HepG2 (cell line): ENCODE results near the gene KDM8. TPM values are rescaled to one million over a fixed set of nuclear protein-coding genes. Genes with fewer than 3 reads are reported as not detected.
A peak's percentile ranks its signal among the peaks of the same experiment; 100 is the strongest.

Source experiments
- ATAC-seq: fragments of 200-7000 bp; cut with Tn5 transposase; 3 replicates; pipeline ENCODE4 v1.9.1; 2020; ENCODE audit warnings: mild to moderate bottlenecking, moderate library complexity
- BruUV-seq: library from RNA; stranded (reverse); fragments of 400-500 nt; replicated peaks from 2 replicates; lab custom pipeline; 2021; lab: Mats Ljungman, UMichigan
- CTCF ChIA-PET: fragments of 300-600 bp; formaldehyde crosslinking; extraction: SDS; loops from one replicate; lab custom pipeline; 2021; ENCODE audit warnings: low total read pairs, inconsistent platforms, low intra/inter-chr PET ratio; lab: Yijun Ruan, JAX
- POLR2A ChIA-PET: fragments of 350-600 bp; sonication (Branson Sonifier 250); formaldehyde crosslinking; loops from one replicate; lab custom pipeline; 2020; ENCODE audit warnings: antibody characterized with exemption, inconsistent platforms; lab: Yijun Ruan, JAX
- DNase-seq: peaks from one replicate; pipeline ENCODE4 v3.0.0-alpha.2; 2015; ENCODE audit warnings: low spot score
- FAIRE-seq: peaks from 3 replicates; lab custom pipeline; 2011; peaks lifted over from hg19 to GRCh38; lab: Jason Lieb, UNC
- H2AFZ ChIP-seq: one replicate; pipeline ENCODE4 v1.6.1; 2011; ENCODE audit warnings: low read length, inconsistent platforms
- H3K27ac ChIP-seq: fragments of 300-600 bp; 3 replicates; pipeline ENCODE4 v1.8.0; 2011; ENCODE audit warnings: mixed run types, mild to moderate bottlenecking, mixed read lengths, low read length, inconsistent platforms; ENCODE audit not compliant: insufficient read depth; ENCODE audit errors: extremely low read length
- H3K27me3 ChIP-seq, 2 experiments: fragments of 200-600 bp in 1 of 2; 2 replicates in 1 of 2; 3 replicates in 1 of 2; pipeline versions ENCODE4 v1.6.0 to v1.8.0; 2011; ENCODE audit warnings: low read length in 2 of 2, mild to moderate bottlenecking in 2 of 2, moderate library complexity in 2 of 2, inconsistent platforms in 1 of 2; ENCODE audit not compliant: insufficient read depth in 2 of 2, control insufficient read depth in 1 of 2
- H3K36me3 ChIP-seq, 2 experiments: fragments of 200-600 bp in 1 of 2; replicated peaks in 1 of 2; 2 replicates in 1 of 2; 3 replicates in 1 of 2; pipeline versions ENCODE4 v1.5.1 to v1.8.0; 2011; ENCODE audit warnings: low read length in 2 of 2, inconsistent platforms in 1 of 2; ENCODE audit not compliant: insufficient read depth in 2 of 2, control insufficient read depth in 1 of 2
- H3K4me1 ChIP-seq: 2 replicates; pipeline ENCODE4 v1.5.1; 2012; ENCODE audit warnings: low read length, inconsistent platforms; ENCODE audit not compliant: insufficient read depth
- H3K4me2 ChIP-seq: 2 replicates; pipeline ENCODE4 v1.6.0; 2011; ENCODE audit warnings: low read depth, low read length, inconsistent platforms
- H3K4me3 ChIP-seq, 3 experiments: fragments of 200-600 bp in 1 of 3; sonication (generic), shearing (Covaris generic) in 1 of 3; replicated peaks in 1 of 3; 2 replicates each; pipeline ENCODE4 v1.5.1; 2011 to 2016; ENCODE audit warnings: low read length in 3 of 3, inconsistent platforms in 2 of 3, low read depth in 2 of 3, mild to moderate bottlenecking in 2 of 3, control low read depth in 1 of 3, mixed read lengths in 1 of 3; ENCODE audit not compliant: insufficient read depth in 1 of 3
- H3K79me2 ChIP-seq: one replicate; pipeline ENCODE4 v1.6.1; 2011; ENCODE audit warnings: low read length, inconsistent platforms; ENCODE audit not compliant: insufficient read depth
- H3K9ac ChIP-seq: 2 replicates; pipeline ENCODE4 v1.6.0; 2011; ENCODE audit warnings: mild to moderate bottlenecking, low read depth, low read length, inconsistent platforms; ENCODE audit not compliant: insufficient read depth
- H3K9me3 ChIP-seq: 2 replicates; pipeline ENCODE4 v1.5.1; 2012; ENCODE audit warnings: mild to moderate bottlenecking, low read length
- H4K20me1 ChIP-seq: 2 replicates; pipeline ENCODE4 v1.6.0; 2011; ENCODE audit warnings: inconsistent platforms, mild to moderate bottlenecking, low read length, moderate library complexity; ENCODE audit not compliant: insufficient read depth
- CTCF ChIP-seq: sonication (generic); formaldehyde crosslinking; IDR thresholded peaks from 2 replicates; pipeline ENCODE4 v1.5.0; 2020; ENCODE audit warnings: mild to moderate bottlenecking, missing genetic modification reagents, moderate library complexity
- FOXA3 ChIP-seq: IDR thresholded peaks from 2 replicates; pipeline ENCODE4 v1.6.1; 2016; ENCODE audit warnings: missing genetic modification reagents, missing compliant biosample characterization
- GFI1 ChIP-seq: sonication (generic); formaldehyde crosslinking; IDR thresholded peaks from 2 replicates; pipeline ENCODE4 v1.5.0; 2020; ENCODE audit warnings: missing genetic modification reagents, mild to moderate bottlenecking, borderline replicate concordance
- HNRNPK ChIP-seq: fragments of 200-400 bp; formaldehyde crosslinking; IDR thresholded peaks from 2 replicates; pipeline ENCODE4 v1.6.1; 2018; ENCODE audit warnings: low read length, low read depth, moderate library complexity, mild to moderate bottlenecking; ENCODE audit not compliant: poor library complexity, severe bottlenecking
- KMT2A ChIP-seq: sonication (generic); formaldehyde crosslinking; IDR thresholded peaks from 2 replicates; pipeline ENCODE4 v1.4.0; 2020; ENCODE audit warnings: missing genetic modification reagents
- SALL2 ChIP-seq: sonication (generic); formaldehyde crosslinking; IDR thresholded peaks from 2 replicates; pipeline ENCODE4 v1.8.1; 2023; ENCODE audit warnings: mild to moderate bottlenecking, missing genetic modification reagents, inconsistent platforms
- XRCC5 ChIP-seq: fragments of 200-400 bp; formaldehyde crosslinking; optimal IDR thresholded peaks from 2 replicates; pipeline ENCODE3; 2017; ENCODE audit warnings: mild to moderate bottlenecking, low read length
- ZIK1 ChIP-seq: sonication (generic); formaldehyde crosslinking; IDR thresholded peaks from 2 replicates; pipeline ENCODE4 v1.5.0; 2020; ENCODE audit warnings: mild to moderate bottlenecking, low read depth, missing genetic modification reagents, borderline replicate concordance
- ZMYM3 ChIP-seq: sonication (generic); formaldehyde crosslinking; IDR thresholded peaks from 2 replicates; pipeline ENCODE4 v1.5.1; 2020; ENCODE audit warnings: mild to moderate bottlenecking, missing genetic modification reagents
- ZNF264 ChIP-seq: sonication (generic); formaldehyde crosslinking; IDR thresholded peaks from 2 replicates; pipeline ENCODE4 v1.4.0; 2020; ENCODE audit warnings: missing genetic modification reagents
- ZNF556 ChIP-seq: sonication (generic); formaldehyde crosslinking; IDR thresholded peaks from 2 replicates; pipeline ENCODE4 v1.4.0; 2020; ENCODE audit warnings: mild to moderate bottlenecking, missing genetic modification reagents, borderline replicate concordance
- ZNF558 ChIP-seq: sonication (generic); formaldehyde crosslinking; IDR thresholded peaks from 2 replicates; pipeline ENCODE4 v1.9.0; 2022; ENCODE audit warnings: mild to moderate bottlenecking, missing genetic modification reagents, borderline replicate concordance
- ZNF616 ChIP-seq: sonication (generic); formaldehyde crosslinking; IDR thresholded peaks from 2 replicates; pipeline ENCODE4 v1.5.0; 2020; ENCODE audit warnings: low read depth, mild to moderate bottlenecking, missing genetic modification reagents
- WGBS: methylation state at CpG from one replicate; pipeline ENCODE4 v1.1.6; 2017; ENCODE audit warnings: low lambda C conversion rate; 5-methylcytosine and 5-hydroxymethylcytosine counted together
- in situ Hi-C: cut with HindIII; loops from 2 replicates; pipeline ENCODE4 v1.10.0; 2017; ENCODE audit warnings: low pct_unique_long_range_greater_than_20kb; ENCODE audit not compliant: extremely low pct_ligation_motif_present
- intact Hi-C: fragments of 100-400 bp; cut with micrococcal nuclease; formaldehyde crosslinking; loops from one replicate; pipeline ENCODE4 v1.10.0; 2022; ENCODE audit not compliant: unreplicated experiment
- polyA plus RNA-seq, 8 experiments: library from polyadenylated mRNA; depleted of rRNA in 3 of 8; stranded (reverse) in 7 of 8; unstranded in 1 of 8; fragments of >200 nt; fragmentation: Illumina TruSeq in 4 of 8; extraction: Trizol in 4 of 8; gene quantifications; 2 replicates each; pipeline versions ENCODE4 v1.2.1 to v1.2.3, GENCODE V29; 2011 to 2016; ENCODE audit warnings: low read depth in 4 of 8, missing spikeins in 1 of 8, mixed read lengths in 1 of 8; ENCODE audit not compliant: insufficient read depth in 1 of 8
- total RNA-seq, 5 experiments: library from RNA; depleted of rRNA; stranded (reverse); fragments of >200 nt; fragmentation: Illumina TruSeq; extraction: Trizol; gene quantifications; 2 replicates each; pipeline ENCODE4 v1.2.3, GENCODE V29; 2016; ENCODE audit warnings: low read depth in 1 of 5
- TF ChIP-seq, protein P1 (sequence below): sonication (generic); formaldehyde crosslinking; conservative IDR thresholded peaks from 2 replicates; pipeline ENCODE4 v1.4.0; 2020; ENCODE audit warnings: missing genetic modification reagents
- TF ChIP-seq, protein P2 (sequence below): sonication (generic); formaldehyde crosslinking; IDR thresholded peaks from 2 replicates; pipeline ENCODE4 v1.5.0; 2020; ENCODE audit warnings: mild to moderate bottlenecking, missing genetic modification reagents
- TF ChIP-seq, protein P3 (sequence below): sonication (generic); formaldehyde crosslinking; IDR thresholded peaks from 2 replicates; pipeline ENCODE4 v1.8.0; 2022; ENCODE audit warnings: missing genetic modification reagents, low read depth, mild to moderate bottlenecking, borderline replicate concordance
- TF ChIP-seq, protein P4 (sequence below): fragments of 450-650 bp; IDR thresholded peaks from 2 replicates; pipeline ENCODE4 v1.6.1; 2016

Gene KDM8
- total and polyA plus RNA-seq, 2 of the 13 experiments (the other 11 are each of a cell fraction or from before 2014, with no cell fraction given) = 3.3 to 8.6 TPM

- Histone ChIP-seq H3K4me2 (no peak overlapping the region), H3K9me3 (no peaks in the 10 kb centered on the region), H4K20me1 (no peaks in the 10 kb centered on the region), H3K9ac (no peak overlapping the region), H3K27me3 (peaks cover 0 to 11% of the 10 kb centered on the region in 2 experiments; a peak in 2 of 5 replicates), H3K36me3 (no peaks in the 10 kb centered on the region), H3K27ac (no peak overlapping the region), H2AFZ (no peak overlapping the region), H3K4me3 (no peak overlapping the region), H3K4me1 (no peaks in the 10 kb centered on the region), H3K79me2 (no peaks in the 10 kb centered on the region)
- DNase-seq = peak; percentile 53
- in situ Hi-C loops = loop anchor here (10.0 kb wide), 1 partner anchor 285 kb away; no protein-coding TSS in a partner anchor
- intact Hi-C loops = no loop called here
- no TSS peak for BruUV-seq
- CTCF ChIA-PET = no interaction called here
- POLR2A ChIA-PET = interaction anchor here (1.3 kb wide), 1 partner anchor 34 kb away, joined by 6 read pairs; the partner anchor contains the start of gene KDM8
- FAIRE-seq = peak; percentile 74
- WGBS = 20% methylated on average over 6 of the region's 6 CpGs
- ATAC-seq = peak; percentile 93
- no peak for TF ChIP-seq ZNF264
- TF ChIP-seq, protein P1, sequence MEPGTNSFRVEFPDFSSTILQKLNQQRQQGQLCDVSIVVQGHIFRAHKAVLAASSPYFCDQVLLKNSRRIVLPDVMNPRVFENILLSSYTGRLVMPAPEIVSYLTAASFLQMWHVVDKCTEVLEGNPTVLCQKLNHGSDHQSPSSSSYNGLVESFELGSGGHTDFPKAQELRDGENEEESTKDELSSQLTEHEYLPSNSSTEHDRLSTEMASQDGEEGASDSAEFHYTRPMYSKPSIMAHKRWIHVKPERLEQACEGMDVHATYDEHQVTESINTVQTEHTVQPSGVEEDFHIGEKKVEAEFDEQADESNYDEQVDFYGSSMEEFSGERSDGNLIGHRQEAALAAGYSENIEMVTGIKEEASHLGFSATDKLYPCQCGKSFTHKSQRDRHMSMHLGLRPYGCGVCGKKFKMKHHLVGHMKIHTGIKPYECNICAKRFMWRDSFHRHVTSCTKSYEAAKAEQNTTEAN (CRISPR knock-in tag) = no peak
- 0 out of 2 replicates have a peak, but pooled peaks have one; percentile 32 for TF ChIP-seq ZMYM3 (CRISPR knock-in tag)
- no peak for TF ChIP-seq SALL2 (CRISPR knock-in tag)
- TF ChIP-seq GFI1 (CRISPR knock-in tag) = no peak
- no peak for TF ChIP-seq ZNF616 (CRISPR knock-in tag)
- no peak for TF ChIP-seq ZIK1 (CRISPR knock-in tag)
- TF ChIP-seq, protein P2, sequence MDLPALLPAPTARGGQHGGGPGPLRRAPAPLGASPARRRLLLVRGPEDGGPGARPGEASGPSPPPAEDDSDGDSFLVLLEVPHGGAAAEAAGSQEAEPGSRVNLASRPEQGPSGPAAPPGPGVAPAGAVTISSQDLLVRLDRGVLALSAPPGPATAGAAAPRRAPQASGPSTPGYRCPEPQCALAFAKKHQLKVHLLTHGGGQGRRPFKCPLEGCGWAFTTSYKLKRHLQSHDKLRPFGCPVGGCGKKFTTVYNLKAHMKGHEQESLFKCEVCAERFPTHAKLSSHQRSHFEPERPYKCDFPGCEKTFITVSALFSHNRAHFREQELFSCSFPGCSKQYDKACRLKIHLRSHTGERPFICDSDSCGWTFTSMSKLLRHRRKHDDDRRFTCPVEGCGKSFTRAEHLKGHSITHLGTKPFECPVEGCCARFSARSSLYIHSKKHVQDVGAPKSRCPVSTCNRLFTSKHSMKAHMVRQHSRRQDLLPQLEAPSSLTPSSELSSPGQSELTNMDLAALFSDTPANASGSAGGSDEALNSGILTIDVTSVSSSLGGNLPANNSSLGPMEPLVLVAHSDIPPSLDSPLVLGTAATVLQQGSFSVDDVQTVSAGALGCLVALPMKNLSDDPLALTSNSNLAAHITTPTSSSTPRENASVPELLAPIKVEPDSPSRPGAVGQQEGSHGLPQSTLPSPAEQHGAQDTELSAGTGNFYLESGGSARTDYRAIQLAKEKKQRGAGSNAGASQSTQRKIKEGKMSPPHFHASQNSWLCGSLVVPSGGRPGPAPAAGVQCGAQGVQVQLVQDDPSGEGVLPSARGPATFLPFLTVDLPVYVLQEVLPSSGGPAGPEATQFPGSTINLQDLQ (CRISPR knock-in tag) = no peak
- TF ChIP-seq XRCC5 = peak; percentile 51
- TF ChIP-seq CTCF (CRISPR knock-in tag) = peak; percentile 64
- no peak for TF ChIP-seq ZNF556
- TF ChIP-seq FOXA3 (CRISPR knock-in tag) = peak; percentile 46
- TF ChIP-seq KMT2A (CRISPR knock-in tag) = no peak
- TF ChIP-seq HNRNPK = peak; percentile 92
- no peak for TF ChIP-seq ZNF558 (CRISPR knock-in tag)
- TF ChIP-seq, protein P3, sequence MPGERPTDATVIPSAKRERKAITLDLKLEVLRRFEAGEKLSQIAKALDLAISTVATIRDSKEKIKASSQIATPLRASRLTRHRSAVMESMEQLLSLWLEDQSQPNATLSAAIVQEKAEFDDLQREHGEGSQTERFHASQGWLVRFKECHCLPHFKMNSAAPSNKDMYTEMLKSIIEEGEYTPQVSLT (CRISPR knock-in tag) = no peak
- TF ChIP-seq, protein P4, sequence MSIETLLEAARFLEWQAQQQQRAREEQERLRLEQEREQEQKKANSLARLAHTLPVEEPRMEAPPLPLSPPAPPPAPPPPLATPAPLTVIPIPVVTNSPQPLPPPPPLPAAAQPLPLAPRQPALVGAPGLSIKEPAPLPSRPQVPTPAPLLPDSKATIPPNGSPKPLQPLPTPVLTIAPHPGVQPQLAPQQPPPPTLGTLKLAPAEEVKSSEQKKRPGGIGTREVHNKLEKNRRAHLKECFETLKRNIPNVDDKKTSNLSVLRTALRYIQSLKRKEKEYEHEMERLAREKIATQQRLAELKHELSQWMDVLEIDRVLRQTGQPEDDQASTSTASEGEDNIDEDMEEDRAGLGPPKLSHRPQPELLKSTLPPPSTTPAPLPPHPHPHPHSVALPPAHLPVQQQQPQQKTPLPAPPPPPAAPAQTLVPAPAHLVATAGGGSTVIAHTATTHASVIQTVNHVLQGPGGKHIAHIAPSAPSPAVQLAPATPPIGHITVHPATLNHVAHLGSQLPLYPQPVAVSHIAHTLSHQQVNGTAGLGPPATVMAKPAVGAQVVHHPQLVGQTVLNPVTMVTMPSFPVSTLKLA = no peak
These were observed 33.7 kb upstream of the KDM8 start for GRCh38 chr16:27169511-27170071.
